Retinal pigment epithelial cell (primary cell): ENCODE data around the gene C22orf39.

ENCODE experiments used
- DNase-seq: peaks from one replicate; pipeline ENCODE4 v3.0.0-alpha.2; 2010; ENCODE audit warnings: low read depth
- H3K4me3 ChIP-seq: 2 replicates; pipeline ENCODE4 v1.5.1; 2011; ENCODE audit warnings: mild to moderate bottlenecking, low read length, control low read depth, moderate library complexity
- TF ChIP-seq, protein P1 (sequence below): conservative IDR thresholded peaks from 2 replicates; pipeline ENCODE4 v1.5.1; 2011; ENCODE audit warnings: low read depth, low read length, control low read depth, inconsistent platforms

C22orf39 gene

DNA sequence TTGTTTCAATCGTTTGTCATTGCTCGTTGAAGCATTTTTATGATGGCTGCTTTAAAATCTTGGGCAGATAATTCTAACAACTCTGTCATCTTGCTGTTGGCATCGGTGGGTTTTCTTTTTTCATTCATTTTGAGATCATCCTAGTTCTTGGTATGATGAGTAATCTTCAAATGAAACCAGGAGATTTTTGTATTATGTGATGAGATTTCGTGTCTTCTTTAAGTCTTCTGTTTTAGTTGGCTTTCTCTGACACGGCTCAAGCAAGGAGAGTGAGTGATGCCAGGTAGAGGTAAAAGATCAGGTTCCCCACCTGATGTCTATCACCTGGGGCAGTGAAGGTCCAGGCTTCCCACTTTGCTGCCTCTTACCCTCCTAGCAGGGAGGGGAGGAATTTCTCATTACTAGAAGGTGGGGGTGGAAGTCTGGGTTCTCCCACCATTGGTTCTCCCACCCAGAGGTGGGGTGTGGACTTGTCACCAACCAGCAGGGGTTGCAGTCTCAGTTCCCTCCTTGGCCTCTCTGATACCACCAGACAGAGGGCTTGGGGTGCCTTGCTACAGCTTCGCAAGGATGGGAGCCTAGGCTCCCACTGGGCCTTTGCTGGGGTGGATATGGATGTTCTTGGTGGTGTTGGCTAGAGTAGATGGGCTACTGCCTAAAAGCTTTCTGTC, 45.1 kb upstream of the C22orf39 start:
- no peak overlapping the region for H3K4me3 ChIP-seq
- no peak for DNase-seq
- TF ChIP-seq, protein P1, sequence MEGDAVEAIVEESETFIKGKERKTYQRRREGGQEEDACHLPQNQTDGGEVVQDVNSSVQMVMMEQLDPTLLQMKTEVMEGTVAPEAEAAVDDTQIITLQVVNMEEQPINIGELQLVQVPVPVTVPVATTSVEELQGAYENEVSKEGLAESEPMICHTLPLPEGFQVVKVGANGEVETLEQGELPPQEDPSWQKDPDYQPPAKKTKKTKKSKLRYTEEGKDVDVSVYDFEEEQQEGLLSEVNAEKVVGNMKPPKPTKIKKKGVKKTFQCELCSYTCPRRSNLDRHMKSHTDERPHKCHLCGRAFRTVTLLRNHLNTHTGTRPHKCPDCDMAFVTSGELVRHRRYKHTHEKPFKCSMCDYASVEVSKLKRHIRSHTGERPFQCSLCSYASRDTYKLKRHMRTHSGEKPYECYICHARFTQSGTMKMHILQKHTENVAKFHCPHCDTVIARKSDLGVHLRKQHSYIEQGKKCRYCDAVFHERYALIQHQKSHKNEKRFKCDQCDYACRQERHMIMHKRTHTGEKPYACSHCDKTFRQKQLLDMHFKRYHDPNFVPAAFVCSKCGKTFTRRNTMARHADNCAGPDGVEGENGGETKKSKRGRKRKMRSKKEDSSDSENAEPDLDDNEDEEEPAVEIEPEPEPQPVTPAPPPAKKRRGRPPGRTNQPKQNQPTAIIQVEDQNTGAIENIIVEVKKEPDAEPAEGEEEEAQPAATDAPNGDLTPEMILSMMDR = no peak

- no peak overlapping the region for H3K4me3 ChIP-seq
- TF ChIP-seq, protein P1 = no peak
- no peak for DNase-seq
These were observed 43.2 kb upstream of the C22orf39 start for GRCh38 chr22:19490628-19491230.

DNA sequence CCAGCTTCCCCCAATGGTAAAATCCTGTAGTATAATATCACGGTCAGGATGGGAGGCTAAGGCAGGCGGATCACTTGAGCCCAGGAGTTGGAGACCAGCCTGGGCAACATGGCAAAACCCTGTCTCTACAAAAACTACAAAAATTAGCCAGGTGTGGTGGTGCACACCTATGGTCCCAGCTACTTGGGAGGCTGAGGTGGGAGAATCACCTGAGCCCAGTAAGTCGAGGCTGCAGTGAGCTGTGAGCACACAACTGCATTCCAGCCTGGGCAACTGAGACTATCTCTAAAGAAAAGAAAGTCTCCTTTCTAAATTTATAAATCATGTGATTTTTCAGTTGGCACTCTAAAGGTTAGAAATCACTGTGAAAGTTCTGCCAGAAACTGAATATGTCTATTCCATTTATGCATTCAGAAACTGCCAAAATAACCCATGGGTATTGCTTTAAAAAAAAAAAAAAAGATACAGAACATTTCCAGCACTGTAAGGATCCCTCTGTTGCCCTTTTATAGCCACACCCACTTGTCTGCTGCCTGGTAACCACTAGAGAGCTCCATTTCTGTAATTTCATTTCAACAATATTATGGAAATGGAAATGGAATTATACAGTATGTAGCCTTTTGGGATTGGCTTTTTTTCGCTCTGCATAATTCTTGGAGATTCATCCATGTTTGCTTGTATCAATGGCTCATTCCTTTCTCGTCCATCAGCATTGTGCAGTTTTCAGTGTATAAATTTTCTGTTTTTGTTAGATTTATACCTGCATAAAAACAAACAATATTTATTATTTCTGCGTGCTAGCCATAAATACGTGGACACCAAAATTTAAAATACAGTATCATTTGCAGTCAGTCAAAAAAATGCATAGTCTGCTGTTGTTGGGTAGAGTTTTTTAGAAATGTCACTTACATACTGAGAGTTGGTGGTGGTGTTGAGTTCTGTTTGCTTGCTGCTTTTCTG, 41.7 kb upstream of the C22orf39 start:
- DNase-seq = no peak
- no peak overlapping the region for H3K4me3 ChIP-seq
- TF ChIP-seq, protein P1 = peak; percentile 25

GRCh38 chr22:19488285-19488684, 40.8 kb upstream of the C22orf39 start:
- TF ChIP-seq, protein P1 = no peak
- no peak overlapping the region for H3K4me3 ChIP-seq
- no peak for DNase-seq

DNA sequence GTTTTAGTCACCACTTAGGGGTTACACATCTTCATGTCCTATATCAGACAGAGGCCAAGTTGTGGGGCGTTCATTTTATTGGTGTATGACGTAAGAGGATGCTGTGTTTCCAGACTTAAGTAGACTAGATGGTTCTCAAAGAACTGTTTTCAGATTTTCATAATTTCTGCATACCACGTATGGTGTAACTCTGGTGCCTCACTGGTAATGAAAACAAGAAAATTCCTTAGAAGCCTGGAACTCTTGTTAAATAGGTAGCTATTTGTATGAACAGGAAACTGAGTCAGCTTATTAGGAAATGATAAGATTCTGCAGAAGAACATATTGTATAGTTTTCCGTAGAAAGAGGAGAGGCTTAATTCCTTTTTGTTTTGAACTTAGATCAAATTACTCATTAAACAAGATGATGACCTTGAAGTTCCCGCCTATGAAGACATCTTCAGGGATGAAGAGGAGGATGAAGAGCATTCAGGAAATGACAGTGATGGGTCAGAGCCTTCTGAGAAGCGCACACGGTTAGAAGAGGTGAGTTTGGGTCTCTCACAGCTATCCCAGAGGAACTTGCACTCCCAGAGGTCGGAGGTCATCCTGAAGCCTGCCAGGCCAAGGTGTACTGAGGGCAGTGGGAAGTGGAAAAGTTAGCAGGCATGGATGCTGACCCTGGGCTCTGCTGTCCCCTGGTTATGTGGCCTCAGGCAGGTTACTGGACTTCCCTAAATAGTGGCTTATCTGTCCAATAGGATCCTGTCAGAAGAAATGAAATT, 36.2 kb upstream of the C22orf39 start:
- DNase-seq = no peak
- TF ChIP-seq, protein P1 = no peak
- H3K4me3 ChIP-seq = no peak overlapping the region

DNA sequence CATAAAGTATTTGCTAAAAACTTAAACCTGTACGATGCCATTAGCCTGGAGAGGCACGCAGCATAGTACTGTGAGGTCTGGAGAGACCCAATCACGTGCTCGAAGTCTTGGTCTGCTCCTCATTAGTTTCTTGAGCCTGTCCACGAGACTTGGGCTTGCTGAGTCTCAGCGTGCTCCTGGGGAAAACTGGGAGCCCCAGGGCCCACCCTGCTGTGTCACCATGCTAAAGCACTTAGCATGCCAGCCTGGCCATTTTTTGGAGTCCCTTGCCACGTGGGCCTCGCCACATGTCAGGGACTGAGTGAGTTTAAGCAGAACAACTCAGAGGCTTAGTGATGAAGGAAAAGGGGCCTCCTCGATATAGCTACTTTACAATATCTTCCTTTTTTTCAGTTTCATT, 34.8 kb upstream of the C22orf39 start:
- TF ChIP-seq, protein P1 = no peak
- DNase-seq = no peak

More for the DNA sequence above, 34.8 kb upstream of the C22orf39 start:
- no peak overlapping the region for H3K4me3 ChIP-seq
